Subcutaneous adipose tissue (tissue), 4 donors: ENCODE data around the gene TEX26. TPM values are rescaled to one million over a fixed set of nuclear protein-coding genes. Genes with fewer than 3 reads are reported as not detected.

ENCODE experiments used
- total RNA-seq, 4 donors: library from RNA; depleted of rRNA; stranded (reverse); fragments of >200 nt; gene quantifications; one replicate each; pipeline ENCODE4 v1.1.0, GENCODE V29; 2016
- TF ChIP-seq, protein P1 (sequence below): fragments of 450-650 bp; IDR thresholded peaks from one replicate; pipeline ENCODE4 v1.5.1; 2016; ENCODE audit warnings: low read depth, mild to moderate bottlenecking, control low read depth, antibody characterized with exemption, moderate library complexity

Gene TEX26
- total RNA-seq, 4 donors from 2014 or later: 0.51 TPM; not detected in 3

DNA sequence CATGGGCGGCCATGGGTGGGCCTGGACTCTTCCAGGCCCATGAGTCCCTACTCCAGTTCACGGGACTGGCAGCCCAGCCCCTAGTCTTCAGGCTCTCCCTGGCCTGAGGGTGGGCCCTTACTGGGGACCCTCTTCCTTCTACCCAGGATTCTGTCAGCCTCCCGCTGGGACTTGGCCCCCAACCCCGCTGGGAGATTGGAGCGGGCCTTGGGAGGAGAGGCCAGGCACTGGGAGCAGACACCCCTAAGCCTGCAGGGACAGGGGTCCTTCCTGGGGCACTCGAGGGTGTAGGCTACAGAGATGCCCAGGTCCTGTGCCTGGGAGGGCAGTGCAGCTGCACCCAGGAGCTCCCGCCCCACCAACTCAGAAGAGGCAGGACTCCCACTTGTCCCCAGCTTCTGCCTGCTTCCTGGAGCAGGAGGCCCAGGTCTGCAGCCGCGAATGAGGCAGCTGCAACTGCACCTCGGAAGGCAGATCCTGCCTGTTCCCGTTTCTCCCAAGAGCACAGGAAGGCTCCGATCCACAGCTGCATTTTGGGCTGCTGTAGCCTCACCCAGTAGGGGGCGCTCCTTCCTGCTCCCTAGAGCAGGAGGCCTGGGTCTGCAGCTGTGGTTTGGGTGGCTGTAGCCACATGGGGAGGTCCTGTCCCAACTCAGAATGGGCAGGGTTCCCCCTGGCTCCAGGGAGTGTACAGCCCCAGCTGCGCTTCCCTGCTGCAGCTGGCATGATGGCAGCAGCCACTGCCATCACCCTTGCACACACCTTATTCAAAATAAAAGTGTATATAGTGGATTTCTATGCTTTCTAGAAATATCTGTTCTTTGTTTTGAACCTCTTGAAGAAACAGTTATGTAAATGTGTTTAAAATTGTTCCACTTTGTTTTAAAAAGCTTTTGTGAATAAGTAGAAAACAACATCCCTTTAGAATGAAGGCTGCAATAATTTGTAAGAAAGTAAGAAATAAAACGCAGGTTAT is 46.8 kb downstream of the TEX26 start:
- TF ChIP-seq, protein P1, sequence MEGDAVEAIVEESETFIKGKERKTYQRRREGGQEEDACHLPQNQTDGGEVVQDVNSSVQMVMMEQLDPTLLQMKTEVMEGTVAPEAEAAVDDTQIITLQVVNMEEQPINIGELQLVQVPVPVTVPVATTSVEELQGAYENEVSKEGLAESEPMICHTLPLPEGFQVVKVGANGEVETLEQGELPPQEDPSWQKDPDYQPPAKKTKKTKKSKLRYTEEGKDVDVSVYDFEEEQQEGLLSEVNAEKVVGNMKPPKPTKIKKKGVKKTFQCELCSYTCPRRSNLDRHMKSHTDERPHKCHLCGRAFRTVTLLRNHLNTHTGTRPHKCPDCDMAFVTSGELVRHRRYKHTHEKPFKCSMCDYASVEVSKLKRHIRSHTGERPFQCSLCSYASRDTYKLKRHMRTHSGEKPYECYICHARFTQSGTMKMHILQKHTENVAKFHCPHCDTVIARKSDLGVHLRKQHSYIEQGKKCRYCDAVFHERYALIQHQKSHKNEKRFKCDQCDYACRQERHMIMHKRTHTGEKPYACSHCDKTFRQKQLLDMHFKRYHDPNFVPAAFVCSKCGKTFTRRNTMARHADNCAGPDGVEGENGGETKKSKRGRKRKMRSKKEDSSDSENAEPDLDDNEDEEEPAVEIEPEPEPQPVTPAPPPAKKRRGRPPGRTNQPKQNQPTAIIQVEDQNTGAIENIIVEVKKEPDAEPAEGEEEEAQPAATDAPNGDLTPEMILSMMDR: no peak

DNA sequence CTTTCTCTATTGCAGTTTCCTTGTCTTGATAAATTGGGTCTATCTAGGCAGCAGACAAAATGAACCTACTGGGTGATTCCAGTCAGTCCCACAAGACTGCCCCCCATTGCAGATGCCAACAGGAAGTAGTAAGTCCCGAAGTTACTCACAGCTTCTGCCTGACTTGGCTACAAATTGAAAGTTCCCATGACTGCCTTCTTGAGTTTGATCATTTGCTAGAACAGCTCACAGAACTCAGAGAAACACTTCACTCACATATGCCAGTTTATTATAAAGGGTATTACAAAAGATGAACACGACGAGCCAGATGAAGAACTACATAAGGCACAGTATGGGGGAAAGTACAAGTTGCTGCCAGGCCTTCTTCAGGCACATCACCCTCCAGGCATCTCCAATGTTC is 50.0 kb downstream of the TEX26 start:
- TF ChIP-seq, protein P1: no peak

DNA sequence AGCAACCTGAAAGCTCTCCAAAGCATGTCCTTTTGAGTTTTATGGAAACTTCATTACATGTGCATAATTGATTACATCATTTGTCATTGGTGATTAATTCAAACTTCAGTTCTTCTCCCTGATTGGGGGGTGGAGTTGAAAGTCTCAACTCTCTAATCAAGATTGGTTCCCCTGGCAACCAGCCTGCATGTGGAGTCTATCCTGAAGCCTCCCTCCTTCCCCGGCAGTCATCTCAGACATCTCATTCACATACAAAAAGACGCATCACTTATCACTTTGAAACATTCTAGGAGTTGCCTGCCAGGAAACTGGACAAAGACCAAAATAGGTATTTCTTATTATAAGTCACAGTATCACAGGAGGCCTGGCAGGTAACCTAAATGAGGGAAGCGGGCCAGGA is 50.5 kb downstream of the TEX26 start:
- TF ChIP-seq, protein P1: no peak

DNA sequence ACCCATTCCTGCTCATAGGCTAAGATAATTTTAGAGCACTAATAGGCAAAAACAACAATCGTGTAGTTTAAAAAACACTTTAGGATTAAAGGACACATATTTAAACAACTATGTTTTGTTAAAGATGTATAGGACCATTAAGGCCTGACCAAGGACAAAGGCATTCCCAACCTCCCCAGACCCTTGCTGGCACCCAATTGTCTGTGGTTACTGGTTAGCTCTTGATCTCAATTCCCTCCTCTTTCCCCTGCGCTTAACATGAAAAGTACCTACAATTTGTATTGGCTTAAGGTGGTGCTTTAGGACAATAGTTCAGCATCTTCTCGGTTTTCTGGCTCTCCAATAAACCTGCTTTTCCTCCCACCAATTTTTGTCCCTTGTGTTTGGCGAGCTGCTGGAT is 51.0 kb downstream of the TEX26 start:
- TF ChIP-seq, protein P1: no peak

DNA sequence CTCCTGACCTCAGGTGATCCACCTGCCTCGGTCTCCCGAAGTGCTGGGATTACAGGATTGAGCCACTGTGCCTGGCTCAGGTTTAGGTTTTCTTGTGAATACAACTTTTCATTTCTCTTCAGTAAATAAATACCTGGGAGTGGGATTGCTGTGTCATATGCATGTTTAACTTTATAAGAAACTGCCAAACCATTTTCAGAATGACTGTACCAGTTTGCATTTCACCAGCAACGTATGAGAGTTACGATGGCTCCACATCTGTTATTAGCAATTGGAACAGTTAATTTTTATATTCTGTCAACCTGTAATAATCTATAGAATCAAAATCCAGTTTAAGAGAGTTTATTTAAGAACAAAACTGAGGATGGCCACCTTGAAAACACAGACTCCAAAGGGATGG is 52.2 kb downstream of the TEX26 start:
- TF ChIP-seq, protein P1: no peak

DNA sequence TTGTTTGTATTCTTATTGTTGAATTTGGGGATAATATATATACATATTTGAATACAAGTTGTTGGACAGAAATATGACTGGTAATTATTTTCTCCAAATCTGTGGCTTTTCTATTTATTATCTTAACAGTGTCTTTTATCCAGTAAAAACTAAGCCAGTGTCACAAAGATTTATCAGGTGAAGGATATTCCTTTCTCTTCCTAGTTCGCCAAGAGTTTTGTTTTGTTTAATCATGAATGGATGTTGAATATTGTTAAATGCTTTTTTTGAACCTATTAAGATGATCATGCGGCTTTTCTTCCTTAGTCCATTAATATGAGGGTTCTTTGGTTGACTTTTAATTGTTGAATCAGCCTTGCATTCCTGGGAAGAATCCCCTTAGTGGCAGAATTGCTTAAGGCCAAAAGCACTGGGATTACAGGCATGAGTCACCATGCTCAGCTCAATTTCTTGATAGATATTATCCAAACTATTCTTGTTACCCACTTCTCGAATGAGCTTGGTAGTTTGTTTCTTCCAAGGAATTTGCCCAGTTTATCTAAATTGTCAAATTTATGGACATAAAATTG is 53.3 kb downstream of the TEX26 start:
- TF ChIP-seq, protein P1: no peak

DNA sequence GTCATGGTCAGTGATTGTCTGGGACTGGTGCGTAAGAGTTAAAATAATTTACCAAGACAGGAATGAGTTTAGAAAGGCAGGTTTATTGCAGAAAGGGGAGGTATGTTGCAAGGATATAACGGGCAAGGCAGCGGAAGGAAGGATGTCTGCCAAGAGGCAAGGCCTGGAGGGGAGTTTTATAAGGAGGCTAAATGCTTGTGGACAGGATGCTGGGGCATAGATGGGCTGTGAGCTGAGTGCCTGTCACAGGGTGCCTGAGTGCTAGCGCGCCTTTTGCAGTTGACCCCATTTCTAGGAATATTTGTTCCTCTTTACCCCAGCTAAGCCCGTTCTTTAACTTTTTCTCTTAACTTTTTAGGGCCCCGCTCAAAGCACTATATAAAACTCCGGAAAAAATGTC is 58.7 kb downstream of the TEX26 start:
- TF ChIP-seq, protein P1: no peak
